ENCODE data around the gene LDB2.

DNA sequence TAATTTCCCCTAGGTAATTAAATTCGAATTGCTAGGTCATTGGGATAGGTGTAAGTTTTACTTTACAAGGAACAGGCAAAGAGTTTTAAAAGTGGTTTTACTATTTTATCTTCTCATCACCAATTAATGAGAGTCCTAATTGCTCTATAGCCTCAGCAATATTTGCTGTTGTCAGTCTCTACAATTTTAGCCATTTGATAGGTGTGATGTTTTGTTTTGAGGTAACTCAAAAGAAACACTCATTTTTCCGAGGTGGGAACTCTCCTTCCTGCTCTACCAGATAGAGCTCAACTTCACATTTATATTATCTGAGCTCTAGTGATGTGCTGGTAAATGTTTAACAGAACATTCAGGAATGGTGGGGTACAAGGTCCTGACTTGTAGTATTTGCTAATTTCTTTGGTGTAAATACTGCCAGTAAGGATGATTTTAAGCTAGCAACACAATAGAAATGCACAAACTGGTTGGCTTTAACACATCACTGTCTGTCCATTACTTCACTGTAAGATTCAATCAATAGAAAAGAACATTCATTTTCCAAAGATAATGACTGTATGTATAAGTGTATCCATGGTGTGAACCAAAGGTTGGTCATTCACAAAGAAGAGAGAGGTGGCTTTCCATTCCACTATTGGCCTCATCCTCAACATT is 62.7 kb downstream of the LDB2 start:
- no peak for TF ChIP-seq EZH2 (IDR thresholded peaks at IDR 0.05; ENCODE audit: borderline replicate concordance, low read length)
- no peak for TF ChIP-seq CTCF (IDR thresholded peaks at IDR 0.05; ENCODE audit: low read length)

Data from OCI-LY1 (cell line).